T1000 (cell line): ENCODE results near the gene TULP1.

Experiments used
- DNase-seq: peaks from one replicate; lab custom pipeline; 2025; ENCODE audit warnings: mixed read lengths; lab: John Stamatoyannopoulos, UW

The TULP1 gene

GRCh38 chr6:35496841-35497570 is 15.7 kb downstream of the TULP1 start, which contains the start of gene TEAD3:
TSS of gene TEAD3 (minus strand) at chr6:35497079.
- DNase-seq = peak; percentile 63

- DNase-seq = no peak
These were observed 16.5 kb downstream of the TULP1 start for GRCh38 chr6:35496036-35496840.

- no peak for DNase-seq
These were observed 17.2 kb downstream of the TULP1 start for GRCh38 chr6:35495258-35496035.

- DNase-seq = no peak
These were observed 18.5 kb downstream of the TULP1 start for GRCh38 chr6:35494161-35494563.

- no peak for DNase-seq
These were observed 19.3 kb downstream of the TULP1 start for GRCh38 chr6:35493307-35493983.

- DNase-seq = no peak
These were observed 19.8 kb downstream of the TULP1 start for GRCh38 chr6:35492974-35493284.

GRCh38 chr6:35492258-35492973 is 20.3 kb downstream of the TULP1 start:
- DNase-seq = no peak

GRCh38 chr6:35491558-35492257 is 21.0 kb downstream of the TULP1 start:
- DNase-seq = no peak

GRCh38 chr6:35490821-35491557 is 21.7 kb downstream of the TULP1 start:
- no peak for DNase-seq

GRCh38 chr6:35489995-35490791 is 22.5 kb downstream of the TULP1 start:
- no peak for DNase-seq

- no peak for DNase-seq
These were observed 23.6 kb downstream of the TULP1 start for GRCh38 chr6:35489066-35489465.

GRCh38 chr6:35488517-35488862 is 24.2 kb downstream of the TULP1 start:
- DNase-seq = no peak

- DNase-seq = no peak
These were observed 24.8 kb downstream of the TULP1 start for GRCh38 chr6:35487658-35488516.

GRCh38 chr6:35486005-35486925 is 26.4 kb downstream of the TULP1 start:
- DNase-seq = no peak

GRCh38 chr6:35485402-35485877 is 27.3 kb downstream of the TULP1 start:
- peak; percentile 29 for DNase-seq

- DNase-seq = no peak
These were observed 27.7 kb downstream of the TULP1 start for GRCh38 chr6:35484921-35485392.
